ENCODE results near the gene RADX. TPM values are rescaled to one million over a fixed set of nuclear protein-coding genes. Genes with fewer than 3 reads are reported as not detected.

The RADX gene
- total and polyA plus RNA-seq, 2 of the 13 experiments (the other 11 are each of a cell fraction or from before 2014, with no cell fraction given): 1.1 to 2.7 TPM

DNA sequence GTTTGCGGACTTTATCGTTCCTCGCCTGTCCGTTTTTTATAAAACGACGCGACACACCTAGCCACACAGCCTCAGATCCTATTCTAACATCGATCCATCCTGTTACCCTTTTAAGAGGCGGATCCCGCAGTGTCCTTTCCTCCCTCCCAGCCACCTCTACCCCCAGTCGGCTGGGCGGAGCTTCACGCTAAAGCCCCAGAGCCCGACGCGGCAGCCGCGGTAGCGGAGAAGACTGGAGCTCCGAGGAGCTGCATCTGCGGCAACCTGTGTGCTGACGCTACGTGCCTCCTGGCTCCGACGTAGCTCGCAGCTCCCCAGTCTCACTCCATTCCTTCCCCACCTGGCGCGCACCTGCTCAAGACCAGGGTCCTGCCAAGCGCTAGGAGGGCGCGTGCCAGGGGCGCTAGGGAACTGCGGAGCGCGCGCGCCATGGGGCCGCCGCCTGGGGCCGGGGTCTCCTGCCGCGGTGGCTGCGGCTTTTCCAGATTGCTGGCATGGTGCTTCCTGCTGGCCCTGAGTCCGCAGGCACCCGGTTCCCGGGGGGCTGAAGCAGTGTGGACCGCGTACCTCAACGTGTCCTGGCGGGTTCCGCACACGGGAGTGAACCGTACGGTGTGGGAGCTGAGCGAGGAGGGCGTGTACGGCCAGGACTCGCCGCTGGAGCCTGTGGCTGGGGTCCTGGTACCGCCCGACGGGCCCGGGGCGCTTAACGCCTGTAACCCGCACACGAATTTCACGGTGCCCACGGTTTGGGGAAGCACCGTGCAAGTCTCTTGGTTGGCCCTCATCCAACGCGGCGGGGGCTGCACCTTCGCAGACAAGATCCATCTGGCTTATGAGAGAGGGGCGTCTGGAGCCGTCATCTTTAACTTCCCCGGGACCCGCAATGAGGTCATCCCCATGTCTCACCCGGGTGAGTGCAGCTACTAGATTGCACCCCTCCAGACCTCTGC, 115.0 kb downstream of the RADX start, which contains the start of gene RNF128 (continued):
- TF ChIP-seq TCF7 (IDR thresholded peaks at IDR 0.05; ENCODE audit: low read depth): no peak
- TF ChIP-seq FLYWCH1 (CRISPR knock-in tag; IDR thresholded peaks at IDR 0.05): no peak
- no peak for TF ChIP-seq ZEB1 (IDR thresholded peaks at IDR 0.05; ENCODE audit: insufficient replicate concordance, low read depth)
- peak; percentile 52; the same call in 1 of the 2 replicates for TF ChIP-seq NR2C2 (CRISPR knock-in tag; IDR thresholded peaks at IDR 0.05; ENCODE audit: borderline replicate concordance)
- TF ChIP-seq, protein P1, sequence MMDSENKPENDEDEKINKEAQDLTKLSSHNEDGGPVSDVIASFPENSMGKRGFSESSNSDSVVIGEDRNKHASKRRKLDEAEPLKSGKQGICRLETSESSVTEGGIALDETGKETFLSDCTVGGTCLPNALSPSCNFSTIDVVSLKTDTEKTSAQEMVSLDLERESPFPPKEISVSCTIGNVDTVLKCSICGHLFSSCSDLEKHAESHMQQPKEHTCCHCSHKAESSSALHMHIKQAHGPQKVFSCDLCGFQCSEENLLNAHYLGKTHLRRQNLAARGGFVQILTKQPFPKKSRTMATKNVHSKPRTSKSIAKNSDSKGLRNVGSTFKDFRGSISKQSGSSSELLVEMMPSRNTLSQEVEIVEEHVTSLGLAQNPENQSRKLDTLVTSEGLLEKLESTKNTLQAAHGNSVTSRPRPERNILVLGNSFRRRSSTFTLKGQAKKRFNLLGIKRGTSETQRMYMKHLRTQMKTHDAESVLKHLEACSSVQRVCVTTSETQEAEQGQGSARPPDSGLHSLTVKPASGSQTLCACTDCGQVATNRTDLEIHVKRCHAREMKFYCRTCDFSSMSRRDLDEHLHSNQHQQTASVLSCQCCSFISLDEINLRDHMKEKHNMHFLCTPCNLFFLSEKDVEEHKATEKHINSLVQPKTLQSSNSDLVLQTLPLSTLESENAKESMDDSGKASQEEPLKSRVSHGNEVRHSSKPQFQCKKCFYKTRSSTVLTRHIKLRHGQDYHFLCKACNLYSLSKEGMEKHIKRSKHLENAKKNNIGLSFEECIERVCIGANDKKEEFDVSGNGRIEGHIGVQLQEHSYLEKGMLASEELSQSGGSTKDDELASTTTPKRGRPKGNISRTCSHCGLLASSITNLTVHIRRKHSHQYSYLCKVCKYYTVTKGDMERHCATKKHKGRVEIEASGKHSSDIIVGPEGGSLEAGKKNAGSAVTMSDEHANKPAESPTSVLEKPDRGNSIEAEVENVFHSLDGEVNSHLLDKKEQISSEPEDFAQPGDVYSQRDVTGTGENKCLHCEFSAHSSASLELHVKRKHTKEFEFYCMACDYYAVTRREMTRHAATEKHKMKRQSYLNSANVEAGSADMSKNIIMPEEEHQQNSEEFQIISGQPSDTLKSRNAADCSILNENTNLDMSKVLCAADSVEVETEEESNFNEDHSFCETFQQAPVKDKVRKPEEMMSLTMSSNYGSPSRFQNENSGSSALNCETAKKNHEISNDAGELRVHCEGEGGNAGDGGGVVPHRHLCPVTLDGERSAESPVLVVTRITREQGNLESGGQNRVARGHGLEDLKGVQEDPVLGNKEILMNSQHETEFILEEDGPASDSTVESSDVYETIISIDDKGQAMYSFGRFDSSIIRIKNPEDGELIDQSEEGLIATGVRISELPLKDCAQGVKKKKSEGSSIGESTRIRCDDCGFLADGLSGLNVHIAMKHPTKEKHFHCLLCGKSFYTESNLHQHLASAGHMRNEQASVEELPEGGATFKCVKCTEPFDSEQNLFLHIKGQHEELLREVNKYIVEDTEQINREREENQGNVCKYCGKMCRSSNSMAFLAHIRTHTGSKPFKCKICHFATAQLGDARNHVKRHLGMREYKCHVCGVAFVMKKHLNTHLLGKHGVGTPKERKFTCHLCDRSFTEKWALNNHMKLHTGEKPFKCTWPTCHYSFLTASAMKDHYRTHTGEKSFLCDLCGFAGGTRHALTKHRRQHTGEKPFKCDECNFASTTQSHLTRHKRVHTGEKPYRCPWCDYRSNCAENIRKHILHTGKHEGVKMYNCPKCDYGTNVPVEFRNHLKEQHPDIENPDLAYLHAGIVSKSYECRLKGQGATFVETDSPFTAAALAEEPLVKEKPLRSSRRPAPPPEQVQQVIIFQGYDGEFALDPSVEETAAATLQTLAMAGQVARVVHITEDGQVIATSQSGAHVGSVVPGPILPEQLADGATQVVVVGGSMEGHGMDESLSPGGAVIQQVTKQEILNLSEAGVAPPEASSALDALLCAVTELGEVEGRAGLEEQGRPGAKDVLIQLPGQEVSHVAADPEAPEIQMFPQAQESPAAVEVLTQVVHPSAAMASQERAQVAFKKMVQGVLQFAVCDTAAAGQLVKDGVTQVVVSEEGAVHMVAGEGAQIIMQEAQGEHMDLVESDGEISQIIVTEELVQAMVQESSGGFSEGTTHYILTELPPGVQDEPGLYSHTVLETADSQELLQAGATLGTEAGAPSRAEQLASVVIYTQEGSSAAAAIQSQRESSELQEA (CRISPR knock-in tag; IDR thresholded peaks at IDR 0.05; ENCODE audit: not compliant biosample characterization): no peak
- no peak for TF ChIP-seq ZNF589 (CRISPR knock-in tag; conservative IDR thresholded peaks at IDR 0.05)
- TF ChIP-seq, protein P2, sequence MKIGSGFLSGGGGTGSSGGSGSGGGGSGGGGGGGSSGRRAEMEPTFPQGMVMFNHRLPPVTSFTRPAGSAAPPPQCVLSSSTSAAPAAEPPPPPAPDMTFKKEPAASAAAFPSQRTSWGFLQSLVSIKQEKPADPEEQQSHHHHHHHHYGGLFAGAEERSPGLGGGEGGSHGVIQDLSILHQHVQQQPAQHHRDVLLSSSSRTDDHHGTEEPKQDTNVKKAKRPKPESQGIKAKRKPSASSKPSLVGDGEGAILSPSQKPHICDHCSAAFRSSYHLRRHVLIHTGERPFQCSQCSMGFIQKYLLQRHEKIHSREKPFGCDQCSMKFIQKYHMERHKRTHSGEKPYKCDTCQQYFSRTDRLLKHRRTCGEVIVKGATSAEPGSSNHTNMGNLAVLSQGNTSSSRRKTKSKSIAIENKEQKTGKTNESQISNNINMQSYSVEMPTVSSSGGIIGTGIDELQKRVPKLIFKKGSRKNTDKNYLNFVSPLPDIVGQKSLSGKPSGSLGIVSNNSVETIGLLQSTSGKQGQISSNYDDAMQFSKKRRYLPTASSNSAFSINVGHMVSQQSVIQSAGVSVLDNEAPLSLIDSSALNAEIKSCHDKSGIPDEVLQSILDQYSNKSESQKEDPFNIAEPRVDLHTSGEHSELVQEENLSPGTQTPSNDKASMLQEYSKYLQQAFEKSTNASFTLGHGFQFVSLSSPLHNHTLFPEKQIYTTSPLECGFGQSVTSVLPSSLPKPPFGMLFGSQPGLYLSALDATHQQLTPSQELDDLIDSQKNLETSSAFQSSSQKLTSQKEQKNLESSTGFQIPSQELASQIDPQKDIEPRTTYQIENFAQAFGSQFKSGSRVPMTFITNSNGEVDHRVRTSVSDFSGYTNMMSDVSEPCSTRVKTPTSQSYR (CRISPR knock-in tag; IDR thresholded peaks at IDR 0.05; ENCODE audit: borderline replicate concordance): 0 out of 2 replicates have a peak, but pooled peaks have one; percentile 3
- peak; percentile 52; the same call in 1 of the 2 replicates for TF ChIP-seq ZFY (CRISPR knock-in tag; IDR thresholded peaks at IDR 0.05)
- TF ChIP-seq, protein P3, sequence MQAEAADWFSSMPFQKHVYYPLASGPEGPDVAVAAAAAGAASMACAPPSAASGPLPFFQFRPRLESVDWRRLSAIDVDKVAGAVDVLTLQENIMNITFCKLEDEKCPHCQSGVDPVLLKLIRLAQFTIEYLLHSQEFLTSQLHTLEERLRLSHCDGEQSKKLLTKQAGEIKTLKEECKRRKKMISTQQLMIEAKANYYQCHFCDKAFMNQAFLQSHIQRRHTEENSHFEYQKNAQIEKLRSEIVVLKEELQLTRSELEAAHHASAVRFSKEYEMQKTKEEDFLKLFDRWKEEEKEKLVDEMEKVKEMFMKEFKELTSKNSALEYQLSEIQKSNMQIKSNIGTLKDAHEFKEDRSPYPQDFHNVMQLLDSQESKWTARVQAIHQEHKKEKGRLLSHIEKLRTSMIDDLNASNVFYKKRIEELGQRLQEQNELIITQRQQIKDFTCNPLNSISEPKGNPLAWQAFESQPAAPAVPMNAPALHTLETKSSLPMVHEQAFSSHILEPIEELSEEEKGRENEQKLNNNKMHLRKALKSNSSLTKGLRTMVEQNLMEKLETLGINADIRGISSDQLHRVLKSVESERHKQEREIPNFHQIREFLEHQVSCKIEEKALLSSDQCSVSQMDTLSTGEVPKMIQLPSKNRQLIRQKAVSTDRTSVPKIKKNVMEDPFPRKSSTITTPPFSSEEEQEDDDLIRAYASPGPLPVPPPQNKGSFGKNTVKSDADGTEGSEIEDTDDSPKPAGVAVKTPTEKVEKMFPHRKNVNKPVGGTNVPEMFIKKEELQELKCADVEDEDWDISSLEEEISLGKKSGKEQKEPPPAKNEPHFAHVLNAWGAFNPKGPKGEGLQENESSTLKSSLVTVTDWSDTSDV (CRISPR knock-in tag; IDR thresholded peaks at IDR 0.05): no peak; the same call in 1 of the 2 replicates
